HEK293T (cell line): ENCODE measurements around the gene CBLB.

ENCODE experiments used
- BHLHE40 ChIP-seq: fragments of 450-650 bp; IDR thresholded peaks from 2 replicates; pipeline ENCODE4 v1.6.1; 2016; ENCODE audit warnings: mild to moderate bottlenecking, moderate library complexity, borderline replicate concordance
- ELF4 ChIP-seq: fragments of 450-650 bp; IDR thresholded peaks from 2 replicates; pipeline ENCODE4 v1.6.1; 2017; ENCODE audit warnings: antibody characterized with exemption
- FOXA1 ChIP-seq: fragments of 450-650 bp; IDR thresholded peaks from 2 replicates; pipeline ENCODE4 v1.6.1; 2016; ENCODE audit warnings: mild to moderate bottlenecking
- FOXK2 ChIP-seq: fragments of 450-650 bp; IDR thresholded peaks from 2 replicates; pipeline ENCODE4 v1.6.1; 2016; ENCODE audit warnings: mild to moderate bottlenecking
- FOXM1 ChIP-seq: fragments of 450-650 bp; IDR thresholded peaks from 2 replicates; pipeline ENCODE4 v1.6.1; 2017; ENCODE audit warnings: mild to moderate bottlenecking, borderline replicate concordance
- L3MBTL2 ChIP-seq: fragments of 450-650 bp; conservative IDR thresholded peaks from 2 replicates; pipeline ENCODE4 v1.6.1; 2016; ENCODE audit warnings: mild to moderate bottlenecking
- NFRKB ChIP-seq: fragments of 450-650 bp; IDR thresholded peaks from 2 replicates; pipeline ENCODE4 v1.6.1; 2016; ENCODE audit warnings: mild to moderate bottlenecking, moderate library complexity
- SP1 ChIP-seq: fragments of 450-650 bp; IDR thresholded peaks from 2 replicates; pipeline ENCODE4 v1.6.1; 2017
- SUZ12 ChIP-seq: fragments of 450-650 bp; IDR thresholded peaks from 2 replicates; pipeline ENCODE4 v1.6.1; 2016; ENCODE audit warnings: mild to moderate bottlenecking
- TARDBP ChIP-seq: fragments of 450-650 bp; IDR thresholded peaks from 2 replicates; pipeline ENCODE4 v1.6.1; 2016
- ZNF384 ChIP-seq: fragments of 450-650 bp; IDR thresholded peaks from 2 replicates; pipeline ENCODE4 v1.6.1; 2016

- TF ChIP-seq NFRKB (no peak), SP1 (no peak), FOXM1 (no peak), ELF4 (no peak), TARDBP (no peak), SUZ12 (no peak), ZNF384 (no peak), L3MBTL2 (no peak), FOXK2 (no peak), FOXA1 (no peak), BHLHE40 (no peak)
These were observed 20.1 kb upstream of the CBLB start for GRCh38 chr3:105888621-105889579.
